Right renal pelvis (tissue), 4 donors: ENCODE results near the gene TIAM2. TPM values are rescaled to one million over a fixed set of nuclear protein-coding genes. Genes with fewer than 3 reads are reported as not detected.

Source experiments
- DNase-seq, 4 donors: peaks; one replicate each; pipeline ENCODE4 v3.0.0-alpha.2; 2013; ENCODE audit warnings: low read depth in 4 of 4, low spot score in 3 of 4, missing footprints in 1 of 4
- polyA plus RNA-seq, 4 donors: library from polyadenylated mRNA; unstranded; fragments of 120-200 nt; gene quantifications; one replicate each; pipeline ENCODE4 v1.2.1, GENCODE V29; 2013; ENCODE audit not compliant: insufficient read length in 4 of 4

TIAM2 gene
- polyA plus RNA-seq, 4 donors: 16.9 to 23.4 (median 22.2) TPM

DNA sequence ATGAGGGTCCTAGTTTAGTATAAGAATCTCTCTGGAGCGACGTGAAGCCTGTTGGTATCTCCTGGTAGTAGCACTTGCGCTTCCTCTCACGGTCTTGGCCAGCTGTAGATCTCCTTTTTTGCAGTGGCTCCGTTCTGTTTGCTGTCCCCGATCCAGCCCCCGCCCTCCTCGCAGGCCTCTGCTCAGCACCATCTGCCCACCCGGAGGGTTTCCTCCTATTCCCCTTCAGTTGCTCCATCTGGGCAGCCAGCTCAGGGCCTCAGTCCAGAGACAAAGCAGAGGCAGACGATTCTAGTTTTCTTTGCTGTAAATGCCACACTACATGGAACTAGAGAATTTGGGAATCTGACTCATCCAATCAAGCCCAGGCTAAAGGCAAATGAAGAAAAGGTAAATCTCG is 126.6 kb downstream of the TIAM2 start:
- no peak for DNase-seq

DNA sequence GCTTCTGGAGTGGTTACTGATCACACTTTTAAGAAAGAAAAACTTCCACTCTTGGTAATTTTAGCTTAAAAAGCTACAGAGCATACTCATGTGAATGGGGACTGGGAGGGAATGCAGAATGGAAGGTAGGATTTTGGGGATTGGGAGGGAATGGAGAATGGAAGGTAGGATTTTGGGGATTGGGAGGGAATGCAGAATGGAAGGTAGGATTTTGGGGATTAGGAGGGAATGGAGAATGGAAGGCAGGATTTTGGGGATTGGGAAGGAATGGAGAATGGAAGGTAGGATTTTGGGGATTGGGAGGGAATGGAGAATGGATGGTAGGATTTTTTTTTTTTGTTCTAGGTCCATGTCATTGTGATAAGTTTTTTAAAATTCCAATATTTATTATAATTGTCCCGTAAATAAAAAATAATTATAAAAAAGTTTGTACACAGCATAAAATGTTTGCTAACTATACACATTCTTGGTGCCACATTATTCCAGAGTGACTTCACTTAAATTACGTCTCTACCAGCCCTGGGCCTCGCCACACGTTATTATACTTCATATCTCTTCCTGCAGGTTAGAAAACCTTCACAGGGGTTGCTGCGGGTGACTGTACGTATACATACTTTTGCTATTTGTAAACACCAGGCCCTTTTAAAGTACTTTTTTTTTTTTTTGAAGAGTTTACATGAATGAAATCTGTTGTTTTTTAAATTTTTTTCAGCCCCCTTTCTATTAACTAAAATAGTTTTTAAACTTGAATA is 127.3 kb downstream of the TIAM2 start:
- no peak for DNase-seq

DNA sequence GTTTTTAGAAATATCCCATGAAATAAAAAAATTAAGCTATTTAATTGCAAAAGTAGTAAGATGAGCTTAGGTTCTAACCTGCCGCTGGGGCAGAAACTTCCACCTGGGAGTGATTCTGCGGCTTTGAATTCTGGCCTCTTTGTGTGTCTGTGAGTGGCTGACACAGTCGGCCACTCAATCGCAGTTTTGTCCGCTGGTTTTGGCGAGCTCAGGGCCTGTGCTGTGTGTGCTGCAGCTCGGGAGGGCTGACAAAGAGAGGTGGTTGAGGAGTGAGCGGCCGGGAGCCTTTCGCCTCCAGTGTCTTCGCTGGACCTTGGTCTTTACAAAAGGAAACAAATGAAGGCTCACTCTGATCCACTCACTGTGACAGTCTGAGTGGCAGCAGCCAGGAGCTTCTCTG is 128.4 kb downstream of the TIAM2 start:
- no peak for DNase-seq

DNA sequence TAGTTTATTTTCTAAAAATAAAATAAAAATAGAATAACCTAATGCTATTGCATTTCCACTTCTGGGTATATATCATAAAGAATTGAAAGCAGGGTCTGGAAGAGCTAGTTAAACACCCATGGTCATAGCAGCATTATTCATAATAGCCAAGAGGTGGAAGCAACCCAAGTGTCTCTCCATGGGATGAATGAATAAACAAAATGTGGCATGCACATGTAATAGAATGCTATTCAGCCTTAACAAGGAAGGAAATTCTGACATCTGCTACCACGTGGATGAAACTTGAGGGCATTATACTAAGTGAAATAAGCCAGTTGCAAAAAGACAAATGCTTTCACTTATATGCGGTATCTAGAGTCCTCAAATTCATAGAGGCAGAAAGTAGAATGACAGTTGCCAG is 130.8 kb downstream of the TIAM2 start:
- DNase-seq: no peak

DNA sequence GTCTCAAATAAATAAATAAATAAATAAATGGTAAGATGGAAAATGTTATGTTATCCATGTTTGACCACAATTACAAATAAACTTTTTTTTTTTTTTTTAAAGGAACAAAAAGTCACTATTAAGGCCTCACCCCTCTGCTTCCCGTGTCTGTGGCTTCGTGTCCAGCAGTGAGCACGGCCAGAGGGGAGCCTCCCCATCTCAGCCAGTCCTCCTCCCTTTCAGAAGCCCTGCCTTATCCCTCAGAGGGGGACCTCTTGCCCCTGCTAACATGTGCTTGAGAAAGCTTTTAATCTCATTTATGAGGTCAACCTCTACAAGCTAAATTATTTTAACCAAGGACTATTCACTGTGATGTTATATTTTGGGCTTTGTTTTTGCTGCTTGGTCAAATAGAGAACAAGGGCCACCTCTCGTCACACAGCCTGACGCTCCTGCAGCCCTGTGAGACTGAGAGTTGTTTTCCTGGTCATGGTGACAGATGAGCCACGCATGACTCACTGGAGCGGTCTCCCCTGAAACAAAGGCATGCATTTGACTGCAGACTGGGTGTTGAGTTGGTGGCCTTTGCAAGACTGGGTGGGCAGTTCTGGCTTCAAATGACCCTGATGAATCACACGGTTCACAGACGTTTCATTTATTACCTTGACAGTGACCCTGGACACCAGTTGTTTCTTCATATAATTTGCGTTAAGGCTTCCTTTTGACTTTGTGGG is 131.8 kb downstream of the TIAM2 start:
- DNase-seq: peak in 3 of 4 donors; percentile 20 to 28 (median 28)

DNA sequence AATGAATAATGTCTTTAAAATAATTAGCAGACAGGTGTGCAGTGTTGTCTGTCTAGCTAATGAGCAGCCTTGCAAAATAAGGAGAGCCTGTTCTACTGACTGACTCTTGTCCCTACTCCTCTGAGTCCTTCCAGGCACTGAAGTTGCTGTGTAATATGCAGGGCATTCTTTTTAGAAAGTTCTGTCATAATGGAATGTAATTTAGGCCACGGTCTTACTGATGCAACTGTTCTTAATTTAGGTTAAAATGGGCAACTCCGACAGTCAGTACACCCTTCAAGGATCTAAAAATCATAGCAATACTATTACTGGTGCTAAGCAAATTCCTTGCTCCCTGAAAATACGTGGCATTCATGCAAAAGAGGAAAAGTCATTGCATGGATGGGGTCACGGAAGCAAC is 133.9 kb downstream of the TIAM2 start:
- DNase-seq: no peak

DNA sequence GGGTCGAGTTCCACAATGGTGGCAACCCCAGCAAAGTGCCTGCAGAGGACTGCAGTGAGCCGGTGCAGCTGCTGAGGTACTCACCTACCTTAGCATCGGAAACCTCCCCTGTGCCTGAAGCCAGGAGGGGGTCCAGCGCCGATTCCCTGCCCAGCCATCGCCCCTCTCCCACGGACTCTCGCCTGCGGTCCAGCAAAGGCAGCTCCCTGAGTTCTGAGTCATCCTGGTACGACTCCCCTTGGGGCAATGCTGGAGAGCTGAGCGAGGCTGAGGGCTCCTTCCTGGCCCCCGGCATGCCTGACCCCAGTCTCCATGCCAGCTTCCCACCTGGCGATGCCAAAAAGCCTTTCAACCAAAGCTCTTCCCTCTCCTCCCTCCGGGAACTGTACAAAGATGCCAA is 134.6 kb downstream of the TIAM2 start:
- no peak for DNase-seq

DNA sequence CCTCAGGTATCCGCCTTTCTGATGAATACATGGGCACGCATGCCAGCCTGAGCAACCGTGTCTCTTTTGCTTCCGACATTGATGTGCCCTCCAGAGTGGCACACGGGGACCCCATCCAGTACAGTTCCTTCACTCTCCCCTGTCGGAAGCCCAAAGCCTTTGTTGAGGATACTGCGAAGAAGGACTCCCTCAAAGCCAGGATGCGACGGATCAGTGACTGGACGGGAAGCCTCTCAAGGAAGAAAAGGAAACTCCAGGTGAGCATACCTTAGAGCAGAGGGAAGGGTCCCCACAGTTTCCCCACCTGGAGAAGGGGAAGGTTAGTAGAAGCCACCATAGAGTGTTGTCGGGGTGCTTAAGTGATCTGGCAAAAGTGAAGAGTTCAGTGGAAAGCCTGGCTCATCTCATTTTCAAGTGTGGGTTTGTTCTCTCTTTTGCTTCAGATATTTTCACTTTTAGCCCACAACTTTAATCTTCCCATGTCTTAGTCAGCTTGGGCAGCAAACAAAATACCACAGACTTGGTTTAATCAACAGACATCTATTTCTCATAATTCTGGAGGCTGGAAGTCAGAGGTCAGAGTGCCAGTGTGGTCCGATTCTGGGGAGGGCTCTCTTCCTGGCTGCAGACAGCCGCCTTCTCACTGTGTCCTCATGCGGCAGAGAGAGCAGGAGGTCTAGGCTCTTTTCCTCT is 135.2 kb downstream of the TIAM2 start:
- DNase-seq: no peak

DNA sequence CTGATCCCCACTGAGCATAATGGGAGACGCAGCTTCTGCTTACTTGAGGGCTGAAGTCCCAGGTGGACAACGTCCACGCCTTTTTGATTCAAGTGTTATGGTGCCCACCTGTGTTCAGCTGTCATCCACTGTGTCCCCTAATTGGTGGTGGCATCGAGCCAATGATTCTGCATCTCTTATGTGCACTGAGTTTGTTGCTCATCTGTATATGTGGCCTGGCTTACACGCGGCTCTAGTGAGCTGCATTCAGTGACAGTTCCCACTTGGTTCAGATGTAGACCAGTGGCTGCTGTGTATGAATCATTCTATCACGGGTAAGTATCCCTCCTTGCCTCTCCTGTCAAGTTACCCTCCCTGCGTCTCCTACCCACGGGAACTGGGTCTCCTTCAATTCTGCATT is 137.5 kb downstream of the TIAM2 start:
- no peak for DNase-seq

DNA sequence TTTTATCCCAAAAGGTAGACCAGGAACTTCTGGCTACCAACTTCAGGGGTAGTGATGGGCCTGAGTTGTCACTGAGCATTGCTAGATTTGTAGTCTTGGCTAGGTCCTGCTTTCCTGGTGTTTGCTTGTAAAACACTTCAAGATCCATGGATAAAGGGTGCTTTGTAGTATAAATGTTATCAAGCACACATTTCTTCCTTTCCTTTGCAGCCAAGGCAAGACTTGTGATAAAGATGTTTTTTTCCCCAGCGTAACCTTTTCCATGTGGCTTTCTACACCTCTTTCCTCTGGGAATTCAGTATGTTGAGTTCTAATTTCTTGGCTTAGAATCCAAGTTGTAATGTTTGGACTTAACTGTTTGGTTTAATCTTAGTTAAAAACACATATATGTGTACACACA is 145.9 kb downstream of the TIAM2 start:
- DNase-seq: no peak

DNA sequence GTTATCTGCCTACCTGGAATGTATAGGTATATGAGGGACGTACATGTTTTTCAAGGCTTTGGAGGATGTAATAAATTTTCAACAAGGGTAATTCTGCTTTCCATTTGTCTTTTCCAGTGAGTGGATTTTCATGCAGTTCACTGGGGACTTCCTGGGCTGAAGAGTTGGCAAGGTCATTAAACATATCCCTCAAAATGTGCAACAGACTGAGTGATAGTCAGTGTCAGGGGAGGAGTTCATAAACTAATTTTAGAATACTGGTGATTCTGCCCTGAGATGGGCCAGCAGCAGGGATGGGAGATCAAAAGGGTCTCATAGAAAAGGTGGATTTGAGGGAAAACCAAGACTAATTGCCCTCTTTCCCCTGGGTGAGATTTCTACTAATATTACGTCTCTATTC is 146.4 kb downstream of the TIAM2 start:
- DNase-seq: no peak

DNA sequence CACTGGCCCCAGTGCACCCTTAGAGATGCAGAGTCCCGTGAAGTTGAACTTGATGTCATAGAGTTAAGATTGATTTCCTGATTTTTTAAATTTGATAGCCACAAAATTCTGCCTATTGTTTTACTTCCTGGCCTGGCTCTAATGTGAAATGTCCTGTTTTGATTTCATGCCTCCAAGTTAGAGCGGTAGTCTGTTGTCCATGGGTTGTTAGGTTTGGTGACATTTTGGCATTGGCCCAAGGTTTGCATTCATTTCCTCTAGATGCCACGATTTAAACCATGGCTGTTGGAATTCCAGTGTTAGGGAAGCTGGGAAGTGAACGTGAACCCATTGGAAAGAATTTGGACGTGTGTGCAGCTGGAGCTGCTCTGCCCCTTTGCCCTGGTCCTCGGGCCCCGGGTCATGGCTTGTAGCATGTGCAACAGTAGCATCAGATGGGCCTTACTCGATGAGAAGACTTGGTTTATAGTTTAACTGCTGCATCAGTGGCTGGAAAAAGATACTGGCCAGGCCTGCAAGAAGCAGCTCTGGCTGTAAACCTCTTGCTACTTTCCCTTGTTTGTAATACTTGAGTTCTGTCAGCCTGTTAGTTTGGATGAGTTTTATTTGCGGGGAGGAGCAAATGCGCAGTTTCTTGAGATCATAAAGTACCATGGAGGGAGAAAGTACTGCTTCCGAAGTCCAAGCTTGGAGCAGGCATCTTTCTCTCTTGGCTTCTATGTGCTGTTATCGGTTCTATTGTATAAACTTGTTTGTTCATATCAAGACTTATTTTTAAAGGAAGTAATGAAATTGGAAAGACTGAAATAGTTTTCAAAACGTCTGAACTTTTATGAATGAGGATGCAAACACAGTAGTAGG is 147.3 kb downstream of the TIAM2 start:
- no peak for DNase-seq

DNA sequence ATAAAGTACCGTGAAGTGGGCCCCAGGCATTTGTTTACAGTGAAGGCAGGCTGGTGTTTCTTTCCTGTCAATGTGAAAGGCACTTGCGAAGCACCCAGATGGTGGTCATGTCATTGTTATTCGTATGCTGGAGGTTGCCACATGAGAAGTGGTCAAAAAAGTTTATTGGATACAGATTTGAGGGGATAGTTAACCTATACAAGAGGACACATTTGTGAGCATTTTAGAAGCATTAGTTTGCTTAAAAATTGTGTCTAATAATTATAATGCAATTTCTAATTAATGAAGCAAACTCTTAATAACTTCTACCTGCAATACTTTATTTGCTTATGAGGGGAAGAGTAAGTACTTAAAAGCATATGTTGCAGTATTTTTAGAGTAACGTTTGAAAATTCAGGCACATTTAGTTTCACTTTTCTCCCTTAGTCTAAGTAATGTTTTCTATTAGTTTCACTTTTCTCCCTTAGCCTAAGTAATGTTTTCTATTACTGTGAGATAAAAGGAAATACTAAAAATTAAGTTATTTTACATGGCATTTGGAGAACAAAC is 148.0 kb downstream of the TIAM2 start:
- DNase-seq: no peak

DNA sequence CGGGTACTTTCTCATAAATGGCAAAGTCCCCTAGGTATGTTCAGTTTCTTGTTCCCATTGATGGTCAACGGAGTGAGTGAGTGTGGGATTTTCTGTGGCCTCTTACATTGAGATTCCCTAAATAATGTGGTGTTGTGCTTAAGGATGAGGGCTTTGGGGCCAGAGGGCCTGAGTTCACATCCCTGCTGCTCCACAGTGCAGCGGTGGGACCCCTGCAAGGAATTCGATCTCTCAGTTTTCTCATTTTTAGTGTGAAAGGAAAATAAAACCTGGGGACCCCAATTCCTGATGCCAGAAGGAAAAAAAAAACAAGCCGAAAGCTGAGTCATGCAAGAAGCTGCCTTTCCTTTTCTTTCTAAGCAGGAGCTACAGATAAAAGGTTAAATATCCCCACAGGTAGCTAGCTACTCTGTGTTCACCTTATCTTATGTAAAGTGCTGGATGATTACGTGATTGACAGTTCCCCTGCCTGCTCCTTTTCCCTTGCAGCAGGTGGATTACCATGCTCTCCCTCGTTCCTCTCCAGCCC is 148.5 kb downstream of the TIAM2 start:
- no peak for DNase-seq

DNA sequence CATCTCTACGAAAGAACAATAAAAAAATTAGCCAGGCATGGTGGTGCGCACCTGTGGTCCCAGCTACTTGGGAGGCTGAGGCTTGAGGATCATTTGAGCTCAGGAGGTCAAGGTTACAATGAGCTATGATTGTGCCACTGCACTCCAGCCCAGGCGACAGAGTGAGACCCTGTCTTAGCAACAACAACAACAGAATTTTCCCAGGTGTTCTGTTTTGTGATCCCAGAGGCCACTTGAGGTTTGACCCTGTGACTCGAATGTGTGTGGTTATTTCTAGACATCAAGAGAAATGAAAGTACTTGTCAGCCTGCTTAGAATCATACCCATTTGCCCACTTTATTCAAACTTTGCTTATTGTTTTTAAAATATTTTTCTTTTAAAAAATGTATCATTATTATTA is 151.1 kb downstream of the TIAM2 start:
- no peak for DNase-seq

DNA sequence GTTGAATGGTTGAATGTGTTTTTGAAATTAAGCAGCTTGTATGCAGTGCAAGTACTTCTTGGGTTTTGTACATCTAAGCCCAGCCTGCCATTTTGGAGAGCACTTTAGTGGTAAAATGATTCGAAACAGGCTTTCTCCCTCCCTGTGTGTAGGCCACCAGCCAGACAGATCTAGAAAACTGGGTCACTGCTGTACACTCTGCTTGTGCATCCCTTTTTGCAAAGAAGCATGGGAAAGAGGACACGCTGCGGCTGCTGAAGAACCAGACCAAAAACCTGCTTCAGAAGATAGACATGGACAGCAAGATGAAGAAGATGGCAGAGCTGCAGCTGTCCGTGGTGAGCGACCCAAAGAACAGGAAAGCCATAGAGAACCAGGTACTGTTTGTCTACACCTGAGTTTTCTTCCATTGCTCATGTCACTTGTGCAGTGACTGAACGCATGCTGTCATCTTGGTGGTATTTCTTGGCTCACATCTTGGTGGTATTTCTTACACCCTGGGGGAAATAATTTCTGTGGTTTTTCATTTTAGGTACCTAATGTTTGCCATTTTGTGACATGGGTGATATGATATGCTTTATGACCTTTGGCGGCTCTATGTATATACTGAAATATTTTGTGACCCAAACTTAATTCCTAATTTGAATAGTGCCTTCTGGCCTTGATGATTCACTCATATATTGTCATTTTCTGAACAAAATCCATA is 153.0 kb downstream of the TIAM2 start:
- no peak for DNase-seq

DNA sequence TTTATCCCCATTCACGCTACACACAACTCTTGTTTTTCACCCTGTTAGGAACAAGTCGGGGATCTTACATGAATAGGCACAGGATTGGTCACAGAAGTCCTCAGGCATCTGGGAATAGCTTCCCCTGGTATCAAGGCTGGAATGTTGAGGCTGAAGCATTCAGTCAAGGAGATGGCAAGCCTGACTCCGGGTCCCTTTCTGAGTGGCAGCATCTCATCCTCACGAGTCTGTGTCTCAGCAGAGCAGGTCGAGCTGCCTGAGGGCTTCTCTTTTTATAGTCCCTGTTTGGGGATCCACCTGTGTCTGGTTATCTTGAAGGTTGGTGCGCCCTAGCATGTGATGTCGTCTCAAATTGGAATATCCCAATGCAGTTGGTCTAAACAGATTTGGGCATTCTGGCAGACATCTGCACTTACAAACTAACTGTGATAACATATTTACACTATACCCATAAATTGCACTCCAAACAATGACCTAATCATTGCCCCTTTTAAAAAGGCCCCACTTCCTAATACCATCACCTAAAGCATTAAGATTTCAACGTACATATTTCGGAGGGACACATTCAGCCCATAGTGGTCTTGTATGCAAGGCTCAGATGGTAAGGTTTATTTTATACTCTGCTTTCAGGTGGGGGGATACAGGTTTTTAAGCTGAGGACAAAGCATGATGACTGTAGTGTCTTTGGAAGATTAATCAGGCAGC is 156.0 kb downstream of the TIAM2 start:
- no peak for DNase-seq

DNA sequence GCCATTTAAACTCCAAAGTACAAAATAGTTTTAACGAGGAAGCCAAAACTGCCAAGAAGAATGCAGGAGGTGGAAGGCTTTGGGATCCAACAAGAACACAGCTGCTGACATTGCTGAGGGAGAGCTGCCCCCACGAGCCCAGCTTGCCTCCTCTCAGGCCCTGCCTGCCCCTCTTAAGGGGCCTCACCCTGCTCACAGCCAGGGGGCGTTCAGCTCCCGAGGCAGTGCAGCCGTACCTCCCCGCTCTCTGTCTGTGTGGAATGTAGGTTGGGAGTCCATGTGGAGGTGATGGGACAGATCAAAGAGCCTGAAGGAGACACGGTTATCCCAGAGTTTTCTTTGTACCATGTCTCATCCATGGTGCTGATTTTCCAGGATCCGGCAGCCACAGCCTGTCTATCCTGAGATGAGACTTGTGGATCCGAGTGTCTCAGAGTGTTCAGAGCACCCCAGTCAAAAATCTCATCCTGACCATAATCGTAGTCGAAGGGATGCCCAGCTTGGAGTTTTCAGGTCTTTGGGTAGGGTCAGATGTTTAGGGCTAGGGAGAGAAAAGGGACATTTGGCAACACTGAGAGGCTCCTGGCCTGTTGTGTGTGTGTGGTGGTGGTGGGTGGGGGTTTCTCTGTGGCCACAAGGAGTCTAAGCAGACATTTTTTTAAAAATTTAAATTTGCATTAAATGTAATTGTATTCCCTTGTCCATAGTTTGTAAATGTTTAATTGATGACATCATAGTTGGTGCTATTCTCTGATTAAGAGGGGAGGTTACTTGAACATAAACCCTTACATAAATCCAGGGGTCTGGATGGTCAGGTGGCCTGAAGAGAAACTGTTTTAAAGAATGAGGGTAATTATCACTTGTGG is 157.3 kb downstream of the TIAM2 start:
- no peak for DNase-seq
